Gastrocnemius medialis (tissue), 4 donors: ENCODE results near the gene SLC43A3. TPM values are rescaled to one million over a fixed set of nuclear protein-coding genes. Genes with fewer than 3 reads are reported as not detected.

Experiments used
- ATAC-seq, 2 donors: fragments of 150-250 bp; one replicate each; pipeline ENCODE4 v1.9.1; 2016
- DNase-seq, 2 donors: peaks; one replicate each; pipeline ENCODE4 v3.0.0-alpha.2; 2019
- H3K27ac ChIP-seq, 4 donors: fragments of 200-600 bp; sonication (generic); 1 replicate in 1 of 4; 2 replicates in 3 of 4; pipeline ENCODE4 v1.5.1; 2016 to 2018; ENCODE audit warnings: mild to moderate bottlenecking in 2 of 4, moderate library complexity in 1 of 4
- H3K27me3 ChIP-seq, 3 donors: fragments of 200-600 bp; sonication (generic) in 2 of 3; 1 replicate in 1 of 3; 2 replicates in 2 of 3; pipeline versions ENCODE4 v1.5.1 to v1.6.0; 2016 to 2019; ENCODE audit warnings: mild to moderate bottlenecking in 1 of 3, moderate library complexity in 1 of 3
- H3K36me3 ChIP-seq, 2 donors: fragments of 200-600 bp; sonication (generic) in 1 of 2; one replicate each; pipeline ENCODE4 v1.5.1; 2017 to 2018
- H3K4me1 ChIP-seq, 2 donors: fragments of 200-600 bp; sonication (generic) in 1 of 2; one replicate each; pipeline ENCODE4 v1.5.1; 2016 to 2017; ENCODE audit warnings: mild to moderate bottlenecking in 2 of 2
- H3K4me3 ChIP-seq, 4 donors: fragments of 200-600 bp; sonication (generic) in 3 of 4; 1 replicate in 1 of 4; 2 replicates in 3 of 4; pipeline ENCODE4 v1.5.1; 2016 to 2019; ENCODE audit warnings: mild to moderate bottlenecking in 2 of 4
- H3K9me3 ChIP-seq, 3 donors: fragments of 200-600 bp; sonication (generic) in 2 of 3; 1 replicate in 1 of 3; 2 replicates in 2 of 3; pipeline ENCODE4 v1.5.1; 2016 to 2019
- CTCF ChIP-seq, 5 experiments: fragments of 450-650 bp in 3 of 5; fragments of 200-600 bp in 2 of 5; sonication (generic) in 2 of 5; IDR thresholded peaks in 4 of 5; conservative IDR thresholded peaks in 1 of 5; 1 replicate in 4 of 5; 2 replicates in 1 of 5; pipeline ENCODE4 v1.5.1; 2016 to 2019; ENCODE audit warnings: antibody characterized with exemption in 5 of 5, mild to moderate bottlenecking in 3 of 5, moderate library complexity in 3 of 5
- POLR2A ChIP-seq, 2 donors: fragments of 450-650 bp; IDR thresholded peaks; one replicate each; pipeline ENCODE4 v1.6.1; 2017; ENCODE audit warnings: antibody characterized with exemption in 2 of 2, mild to moderate bottlenecking in 2 of 2, moderate library complexity in 2 of 2
- in situ Hi-C, 4 donors: fragments of 200-750 bp; cut with MboI; loops; one replicate each; pipeline versions ENCODE4 v1.15.0 to v1.8.0; 2017; ENCODE audit warnings: low sequenced_read_pairs in 4 of 4
- intact Hi-C: fragments of 100-400 bp; cut with DNase I; formaldehyde crosslinking; loops from one replicate; pipeline ENCODE4 v1.15.1; 2023; ENCODE audit warnings: low total_unique reads
- total RNA-seq, 4 donors: library from RNA; depleted of rRNA; stranded (reverse); fragments of >200 nt; gene quantifications; one replicate each; pipeline versions ENCODE4 v1.1.0 to v1.2.3, GENCODE V29; 2016

Gene SLC43A3
- total RNA-seq, 4 donors from 2014 or later = 13.9 to 22.5 (median 20.3) TPM

DNA sequence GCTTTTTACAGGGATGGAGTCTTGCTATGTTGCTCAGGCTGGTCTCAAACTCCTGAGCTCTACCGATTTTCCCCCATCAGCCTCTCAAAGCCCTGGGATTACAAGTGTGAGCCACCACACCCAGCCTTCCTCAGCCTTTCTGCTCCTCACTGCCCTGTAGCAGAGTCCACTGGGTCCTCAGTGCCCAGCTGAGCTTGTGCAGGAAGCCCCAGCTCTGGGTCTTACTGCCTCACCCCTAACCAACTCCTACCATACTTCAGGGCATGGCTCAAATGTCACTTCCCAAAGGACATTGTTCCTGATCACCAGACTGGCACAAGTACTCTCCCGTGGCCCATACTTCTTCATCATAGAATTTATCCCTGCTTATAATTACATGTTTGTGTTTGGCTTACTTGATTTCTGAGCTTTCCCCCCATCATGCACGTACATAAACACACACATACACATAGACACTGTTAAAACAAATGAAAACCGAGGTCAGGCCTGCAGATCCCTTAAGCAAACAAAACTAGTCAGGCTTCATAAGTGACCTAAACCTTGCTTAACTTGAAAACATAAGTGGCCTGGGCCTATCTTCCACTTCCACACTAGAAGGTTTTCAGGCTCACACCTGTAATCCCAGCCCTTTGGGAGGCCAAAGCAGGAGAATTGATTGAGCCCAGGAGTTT, 14.0 kb upstream of the SLC43A3 start:
- DNase-seq (no peak), ATAC-seq (no peak)
- no peaks in the 10 kb centered on the region for H3K27me3 ChIP-seq
- no peaks in the 10 kb centered on the region for H3K36me3 ChIP-seq
- H3K4me1 ChIP-seq = no peaks in the 10 kb centered on the region
- H3K4me3 ChIP-seq = no peak overlapping the region
- no peak overlapping the region for H3K27ac ChIP-seq
- in situ Hi-C loops (no loop called here), intact Hi-C loops (no loop called here)
- no peak for TF ChIP-seq POLR2A (IDR thresholded peaks at IDR 0.05)
- no peak for TF ChIP-seq CTCF (IDR thresholded peaks at IDR 0.05 in 4 of 5, conservative IDR thresholded peaks at IDR 0.05 in 1 of 5)
- H3K9me3 ChIP-seq = no peaks in the 10 kb centered on the region

DNA sequence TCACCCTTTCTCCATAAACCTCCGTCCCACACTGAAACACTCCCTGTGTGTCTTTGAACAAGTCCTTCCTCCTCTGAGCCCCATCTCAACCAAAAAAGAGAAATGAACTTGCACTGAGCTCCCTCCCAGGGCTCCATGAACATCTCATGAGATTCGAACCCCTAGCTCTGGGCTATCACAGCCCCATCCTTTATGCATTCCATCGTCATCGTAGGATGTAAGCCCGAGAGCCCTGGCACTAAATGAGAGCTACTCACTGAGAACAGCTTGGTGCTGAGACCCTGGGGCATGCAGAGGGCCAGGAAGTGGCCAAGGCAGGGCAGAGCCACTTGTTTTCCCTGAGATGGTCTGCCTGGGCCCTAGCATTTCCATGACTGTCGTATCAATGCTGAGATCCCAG, 12.9 kb upstream of the SLC43A3 start:
- H3K9me3 ChIP-seq = no peaks in the 10 kb centered on the region
- no peaks in the 10 kb centered on the region for H3K36me3 ChIP-seq
- H3K4me1 ChIP-seq = no peaks in the 10 kb centered on the region
- no peak for DNase-seq
- no peaks in the 10 kb centered on the region for H3K27me3 ChIP-seq
- intact Hi-C loops (no loop called here), in situ Hi-C loops (no loop called here)
- no peak overlapping the region for H3K4me3 ChIP-seq
- no peak for ATAC-seq
- TF ChIP-seq CTCF (IDR thresholded peaks at IDR 0.05 in 4 of 5, conservative IDR thresholded peaks at IDR 0.05 in 1 of 5) = no peak
- no peak for TF ChIP-seq POLR2A (IDR thresholded peaks at IDR 0.05)
- H3K27ac ChIP-seq = no peak overlapping the region

- H3K4me1 ChIP-seq = no peaks in the 10 kb centered on the region
- ATAC-seq (no peak), DNase-seq (no peak)
- no peak overlapping the region for H3K4me3 ChIP-seq
- no peaks in the 10 kb centered on the region for H3K36me3 ChIP-seq
- no peaks in the 10 kb centered on the region for H3K27me3 ChIP-seq
- H3K9me3 ChIP-seq = no peaks in the 10 kb centered on the region
- H3K27ac ChIP-seq = no peak overlapping the region
- in situ Hi-C loops (no loop called here), intact Hi-C loops (no loop called here)
- TF ChIP-seq CTCF (IDR thresholded peaks at IDR 0.05 in 4 of 5, conservative IDR thresholded peaks at IDR 0.05 in 1 of 5) = no peak
These were observed 11.7 kb upstream of the SLC43A3 start for GRCh38 chr11:57438345-57439285.

DNA sequence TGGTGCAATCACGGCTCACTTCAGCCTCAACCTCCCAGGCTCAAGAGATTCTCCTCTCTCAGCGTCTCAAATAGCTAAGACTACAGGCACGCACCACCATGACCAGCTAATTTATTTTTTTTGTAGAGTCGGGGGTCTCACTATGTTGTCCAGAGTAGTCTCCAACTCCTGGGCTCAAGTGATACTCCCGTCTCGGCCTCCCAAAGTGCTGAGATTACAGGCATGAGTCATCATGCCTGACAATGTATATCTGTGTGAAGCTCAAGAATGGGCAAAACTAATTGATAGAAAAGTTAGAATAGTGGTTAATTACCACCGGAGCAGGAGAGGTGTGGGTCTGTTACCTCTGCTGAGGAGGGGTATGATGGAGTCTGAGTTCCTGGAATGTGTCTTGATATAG, 9.1 kb upstream of the SLC43A3 start:
- H3K27me3 ChIP-seq = no peaks in the 10 kb centered on the region
- DNase-seq (no peak), ATAC-seq (no peak)
- no peak overlapping the region for H3K27ac ChIP-seq
- no peak overlapping the region for H3K4me3 ChIP-seq
- H3K36me3 ChIP-seq = no peaks in the 10 kb centered on the region
- in situ Hi-C loops (no loop called here), intact Hi-C loops (no loop called here)
- no peaks in the 10 kb centered on the region for H3K4me1 ChIP-seq
- TF ChIP-seq POLR2A (IDR thresholded peaks at IDR 0.05) (no peak), CTCF (IDR thresholded peaks at IDR 0.05 in 4 of 5, conservative IDR thresholded peaks at IDR 0.05 in 1 of 5) (no peak)
- no peaks in the 10 kb centered on the region for H3K9me3 ChIP-seq
